ENCODE measurements around the gene LRFN2. TPM values are rescaled to one million over a fixed set of nuclear protein-coding genes. Genes with fewer than 3 reads are reported as not detected.

Gene LRFN2
- total RNA-seq, 1 experiment from 2014 or later: 26.6 TPM

DNA sequence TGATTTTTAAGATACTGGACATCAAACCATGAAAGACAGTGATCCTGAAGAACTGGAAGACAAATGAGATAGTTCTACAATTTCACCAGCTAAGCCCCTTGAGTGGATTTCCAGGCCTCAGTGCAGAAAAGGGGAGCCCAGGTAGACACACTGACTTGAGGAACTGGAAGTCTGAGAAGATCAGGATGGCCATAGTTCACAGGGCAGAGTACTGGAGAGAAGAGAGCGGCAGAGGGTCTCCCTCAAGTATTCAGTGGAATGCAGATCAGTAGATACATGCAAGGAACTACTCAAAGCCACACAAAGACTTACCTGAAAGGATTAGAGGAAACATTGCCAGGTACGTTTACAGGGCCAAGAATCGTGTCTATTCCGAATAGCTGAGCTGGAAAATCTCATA is 224.3 kb downstream of the LRFN2 start:
- Histone ChIP-seq H3K27me3 (replicated peaks; ENCODE audit: insufficient read depth, low read depth, low read length, poor library complexity) (no peaks in the 10 kb centered on the region), H3K4me3 (ENCODE audit: low read depth, low read length, poor library complexity, severe bottlenecking) (no peak overlapping the region), H3K9me3 (ENCODE audit: low read depth, low read length, poor library complexity, severe bottlenecking) (peaks cover 14% of the 10 kb centered on the region), H3K36me3 (ENCODE audit: insufficient read depth, low read length, poor library complexity, severe bottlenecking) (peaks cover 5% of the 10 kb centered on the region), H3K27ac (ENCODE audit: low read depth, low read length, poor library complexity, severe bottlenecking) (no peak overlapping the region), H3K4me1 (ENCODE audit: insufficient read depth, low read length, poor library complexity, severe bottlenecking) (no peaks in the 10 kb centered on the region)
- BruUV-seq (replicated peaks): no TSS peak
- intact Hi-C loops (cut with micrococcal nuclease; ENCODE audit: unreplicated experiment): no loop called here
- DNase-seq (ENCODE audit: low spot score): no peak
- CTCF ChIA-PET: no interaction called here
- TF ChIP-seq EZH2 (IDR thresholded peaks at IDR 0.05; ENCODE audit: borderline replicate concordance, low read depth, low read length, poor library complexity, severe bottlenecking): no peak
- TF ChIP-seq, protein P1, sequence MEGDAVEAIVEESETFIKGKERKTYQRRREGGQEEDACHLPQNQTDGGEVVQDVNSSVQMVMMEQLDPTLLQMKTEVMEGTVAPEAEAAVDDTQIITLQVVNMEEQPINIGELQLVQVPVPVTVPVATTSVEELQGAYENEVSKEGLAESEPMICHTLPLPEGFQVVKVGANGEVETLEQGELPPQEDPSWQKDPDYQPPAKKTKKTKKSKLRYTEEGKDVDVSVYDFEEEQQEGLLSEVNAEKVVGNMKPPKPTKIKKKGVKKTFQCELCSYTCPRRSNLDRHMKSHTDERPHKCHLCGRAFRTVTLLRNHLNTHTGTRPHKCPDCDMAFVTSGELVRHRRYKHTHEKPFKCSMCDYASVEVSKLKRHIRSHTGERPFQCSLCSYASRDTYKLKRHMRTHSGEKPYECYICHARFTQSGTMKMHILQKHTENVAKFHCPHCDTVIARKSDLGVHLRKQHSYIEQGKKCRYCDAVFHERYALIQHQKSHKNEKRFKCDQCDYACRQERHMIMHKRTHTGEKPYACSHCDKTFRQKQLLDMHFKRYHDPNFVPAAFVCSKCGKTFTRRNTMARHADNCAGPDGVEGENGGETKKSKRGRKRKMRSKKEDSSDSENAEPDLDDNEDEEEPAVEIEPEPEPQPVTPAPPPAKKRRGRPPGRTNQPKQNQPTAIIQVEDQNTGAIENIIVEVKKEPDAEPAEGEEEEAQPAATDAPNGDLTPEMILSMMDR (conservative IDR thresholded peaks at IDR 0.05; ENCODE audit: low read depth, low read length): no peak
- POLR2A ChIA-PET (ENCODE audit: low non-redundant PET): no interaction called here

DNA sequence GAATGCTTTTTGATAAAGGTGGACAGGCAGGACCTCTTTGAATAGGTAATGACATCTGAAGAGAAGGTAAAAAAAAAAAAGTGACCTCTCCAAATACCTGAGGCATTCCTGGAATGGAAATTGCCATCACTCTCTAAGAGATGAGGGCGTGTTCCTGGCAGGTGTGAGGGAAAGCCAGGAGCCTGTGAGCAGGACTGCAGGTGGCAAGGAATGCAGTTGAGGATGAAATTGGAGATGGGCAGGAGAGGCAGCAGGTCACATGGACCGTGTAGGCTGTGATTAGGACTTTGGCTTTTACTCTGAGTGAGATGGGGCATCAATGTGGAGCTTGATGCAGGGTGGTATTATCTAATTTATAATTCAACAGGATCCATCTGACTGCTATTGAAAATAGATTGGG is 227.4 kb downstream of the LRFN2 start:
- BruUV-seq (replicated peaks): no TSS peak
- ChIA-PET CTCF (no interaction called here), POLR2A (ENCODE audit: low non-redundant PET) (no interaction called here)
- H3K27ac ChIP-seq (ENCODE audit: low read depth, low read length, poor library complexity, severe bottlenecking): no peak overlapping the region
- intact Hi-C loops (cut with micrococcal nuclease; ENCODE audit: unreplicated experiment): no loop called here
- H3K27me3 ChIP-seq (replicated peaks; ENCODE audit: insufficient read depth, low read depth, low read length, poor library complexity): no peaks in the 10 kb centered on the region
- no peak for TF ChIP-seq EZH2 (IDR thresholded peaks at IDR 0.05; ENCODE audit: borderline replicate concordance, low read depth, low read length, poor library complexity, severe bottlenecking)
- TF ChIP-seq, protein P1 (conservative IDR thresholded peaks at IDR 0.05; ENCODE audit: low read depth, low read length): no peak
- no peaks in the 10 kb centered on the region for H3K9me3 ChIP-seq (ENCODE audit: low read depth, low read length, poor library complexity, severe bottlenecking)
- H3K36me3 ChIP-seq (ENCODE audit: insufficient read depth, low read length, poor library complexity, severe bottlenecking): no peaks in the 10 kb centered on the region
- H3K4me3 ChIP-seq (ENCODE audit: low read depth, low read length, poor library complexity, severe bottlenecking): no peak overlapping the region
- no peaks in the 10 kb centered on the region for H3K4me1 ChIP-seq (ENCODE audit: insufficient read depth, low read length, poor library complexity, severe bottlenecking)
- DNase-seq (ENCODE audit: low spot score): no peak

DNA sequence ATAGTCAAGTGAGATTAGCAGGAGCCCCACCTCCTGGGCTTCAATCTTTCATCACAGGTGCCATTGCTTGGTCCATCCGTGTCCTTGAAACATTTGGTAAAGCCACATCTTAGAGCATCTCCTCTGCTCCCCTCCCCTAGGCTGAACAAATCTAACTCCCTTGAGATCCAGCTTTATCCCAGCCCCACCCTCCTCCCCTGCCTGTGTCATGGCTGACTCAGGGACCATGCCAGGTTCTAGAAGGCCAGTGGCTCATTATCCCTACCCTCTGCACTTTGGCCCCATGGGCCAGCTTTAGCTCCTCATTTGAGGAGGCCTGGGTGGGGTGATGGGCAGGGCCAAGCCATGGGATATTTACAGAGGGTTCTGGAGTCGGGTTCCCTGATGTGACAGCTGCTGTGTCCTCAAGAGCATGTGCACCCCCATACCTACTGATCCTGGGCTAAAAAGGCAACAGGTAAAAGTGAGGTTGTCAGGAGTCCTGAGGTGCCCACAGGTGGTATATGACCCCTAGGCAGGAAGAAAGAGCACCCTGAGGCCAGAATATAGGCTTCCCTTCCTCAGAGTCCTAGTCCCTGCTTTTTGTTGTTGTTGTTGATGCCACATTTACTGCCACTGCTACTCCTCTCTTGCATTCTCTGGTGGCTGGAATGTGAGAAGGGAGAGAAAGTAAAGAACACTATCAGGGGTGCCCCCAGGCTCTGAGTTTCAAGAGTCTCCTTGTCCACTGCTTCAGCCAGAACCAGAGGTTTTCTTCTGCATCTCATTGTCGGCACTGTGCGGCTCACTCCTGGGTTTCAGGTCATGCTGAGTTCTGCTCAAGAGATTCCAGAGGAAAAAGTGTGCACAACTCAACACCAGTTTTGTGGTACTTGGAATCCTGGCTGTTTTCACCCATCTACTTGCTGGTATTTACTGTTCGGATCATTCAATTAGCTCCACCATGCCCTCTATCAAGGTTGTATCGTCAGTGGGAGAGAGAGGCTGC is 228.4 kb downstream of the LRFN2 start:
- no peaks in the 10 kb centered on the region for H3K9me3 ChIP-seq (ENCODE audit: low read depth, low read length, poor library complexity, severe bottlenecking)
- no peaks in the 10 kb centered on the region for H3K27me3 ChIP-seq (replicated peaks; ENCODE audit: insufficient read depth, low read depth, low read length, poor library complexity)
- intact Hi-C loops (cut with micrococcal nuclease; ENCODE audit: unreplicated experiment): no loop called here
- H3K4me3 ChIP-seq (ENCODE audit: low read depth, low read length, poor library complexity, severe bottlenecking): no peak overlapping the region
- TF ChIP-seq, protein P1 (conservative IDR thresholded peaks at IDR 0.05; ENCODE audit: low read depth, low read length): no peak
- no peak for TF ChIP-seq EZH2 (IDR thresholded peaks at IDR 0.05; ENCODE audit: borderline replicate concordance, low read depth, low read length, poor library complexity, severe bottlenecking)
- POLR2A ChIA-PET (ENCODE audit: low non-redundant PET): no interaction called here
- no peak for DNase-seq (ENCODE audit: low spot score)
- no TSS peak for BruUV-seq (replicated peaks)
- H3K27ac ChIP-seq (ENCODE audit: low read depth, low read length, poor library complexity, severe bottlenecking): no peak overlapping the region
- CTCF ChIA-PET: no interaction called here
- H3K4me1 ChIP-seq (ENCODE audit: insufficient read depth, low read length, poor library complexity, severe bottlenecking): no peaks in the 10 kb centered on the region
- H3K36me3 ChIP-seq (ENCODE audit: insufficient read depth, low read length, poor library complexity, severe bottlenecking): no peaks in the 10 kb centered on the region
